GM19193 (cell line): ENCODE results near the gene S100A4.

ENCODE experiments used
- POLR2A ChIP-seq: IDR thresholded peaks from 4 replicates; pipeline ENCODE4 v1.6.1; 2011; ENCODE audit not compliant: insufficient read depth, insufficient read length; ENCODE audit errors: extremely low read depth

S100A4 gene

GRCh38 chr1:153567621-153568366 lies 22.2 kb upstream of the S100A4 start:
- TF ChIP-seq POLR2A = no peak

- no peak for TF ChIP-seq POLR2A
Observed at GRCh38 chr1:153566414-153567371, 21.1 kb upstream of the S100A4 start.

- TF ChIP-seq POLR2A = peak; percentile 25
Observed at GRCh38 chr1:153565529-153566374, 20.1 kb upstream of the S100A4 start, which contains the start of gene S100A2. S100A2 (minus strand) TSS chr1:153565844; CDS start chr1:153563877, 1,967 bp downstream.

GRCh38 chr1:153563991-153564390 lies 18.4 kb upstream of the S100A4 start:
- TF ChIP-seq POLR2A = no peak

- no peak for TF ChIP-seq POLR2A
Observed at GRCh38 chr1:153563483-153563901, 17.9 kb upstream of the S100A4 start.

GRCh38 chr1:153561466-153561985 lies 15.9 kb upstream of the S100A4 start:
- no peak for TF ChIP-seq POLR2A

- no peak for TF ChIP-seq POLR2A
Observed at GRCh38 chr1:153560771-153561465, 15.3 kb upstream of the S100A4 start.

GRCh38 chr1:153560241-153560640 lies 14.6 kb upstream of the S100A4 start:
- TF ChIP-seq POLR2A = no peak

- no peak for TF ChIP-seq POLR2A
Observed at GRCh38 chr1:153557877-153558276, 12.3 kb upstream of the S100A4 start.

GRCh38 chr1:153556348-153556747 lies 10.7 kb upstream of the S100A4 start:
- no peak for TF ChIP-seq POLR2A

- no peak for TF ChIP-seq POLR2A
Observed at GRCh38 chr1:153553830-153554541, 8.4 kb upstream of the S100A4 start.

- TF ChIP-seq POLR2A = no peak
Observed at GRCh38 chr1:153553096-153553495, 7.5 kb upstream of the S100A4 start.

GRCh38 chr1:153552335-153552734 lies 6.7 kb upstream of the S100A4 start:
- TF ChIP-seq POLR2A = no peak
